ENCODE results near the gene ADAMTSL1.

Gene ADAMTSL1

GRCh38 chr9:18806232-18807080 is 332.5 kb downstream of the ADAMTSL1 start:
- no peak for DNase-seq (ENCODE audit: low spot score)

- no peak for DNase-seq (ENCODE audit: low spot score)
These were observed 336.6 kb downstream of the ADAMTSL1 start for GRCh38 chr9:18810581-18810980.

- DNase-seq (ENCODE audit: low spot score): no peak
These were observed 337.2 kb downstream of the ADAMTSL1 start for GRCh38 chr9:18811171-18811570.

GRCh38 chr9:18819418-18819817 is 345.5 kb downstream of the ADAMTSL1 start:
- DNase-seq (ENCODE audit: low spot score): no peak

- no peak for DNase-seq (ENCODE audit: low spot score)
These were observed 346.7 kb downstream of the ADAMTSL1 start for GRCh38 chr9:18820566-18821095.

GRCh38 chr9:18821788-18822187 is 347.8 kb downstream of the ADAMTSL1 start:
- DNase-seq (ENCODE audit: low spot score): no peak

GRCh38 chr9:18822850-18823249 is 348.9 kb downstream of the ADAMTSL1 start:
- DNase-seq (ENCODE audit: low spot score): no peak

GRCh38 chr9:18824095-18824666 is 350.2 kb downstream of the ADAMTSL1 start:
- DNase-seq (ENCODE audit: low spot score): no peak

GRCh38 chr9:18825656-18826170 is 351.8 kb downstream of the ADAMTSL1 start:
- no peak for DNase-seq (ENCODE audit: low spot score)

- DNase-seq (ENCODE audit: low spot score): no peak
These were observed 352.3 kb downstream of the ADAMTSL1 start for GRCh38 chr9:18826248-18826647.

- DNase-seq (ENCODE audit: low spot score): no peak
These were observed 355.1 kb downstream of the ADAMTSL1 start for GRCh38 chr9:18829066-18829465.

- DNase-seq (ENCODE audit: low spot score): no peak
These were observed 355.9 kb downstream of the ADAMTSL1 start for GRCh38 chr9:18829873-18830272.

GRCh38 chr9:18834740-18835361 is 360.9 kb downstream of the ADAMTSL1 start:
- DNase-seq (ENCODE audit: low spot score): no peak

- DNase-seq (ENCODE audit: low spot score): no peak
These were observed 363.4 kb downstream of the ADAMTSL1 start for GRCh38 chr9:18837402-18837801.

GRCh38 chr9:18847576-18848275 is 373.8 kb downstream of the ADAMTSL1 start:
- DNase-seq (ENCODE audit: low spot score): no peak

GRCh38 chr9:18848657-18849056 is 374.7 kb downstream of the ADAMTSL1 start:
- no peak for DNase-seq (ENCODE audit: low spot score)

GRCh38 chr9:18849270-18849669 is 375.3 kb downstream of the ADAMTSL1 start:
- DNase-seq (ENCODE audit: low spot score): no peak

- no peak for DNase-seq (ENCODE audit: low spot score)
These were observed 376.1 kb downstream of the ADAMTSL1 start for GRCh38 chr9:18849890-18850677.

GRCh38 chr9:18851069-18851795 is 377.3 kb downstream of the ADAMTSL1 start:
- no peak for DNase-seq (ENCODE audit: low spot score)

GRCh38 chr9:18855656-18856055 is 381.7 kb downstream of the ADAMTSL1 start:
- no peak for DNase-seq (ENCODE audit: low spot score)

- no peak for DNase-seq (ENCODE audit: low spot score)
These were observed 383.4 kb downstream of the ADAMTSL1 start for GRCh38 chr9:18857334-18857733.
